Neural cell (in vitro differentiated cells): ENCODE measurements around the gene TMC1.

ENCODE experiments used
- CTCF ChIP-seq: fragments of 450-650 bp; IDR thresholded peaks from 2 replicates; pipeline ENCODE4 v1.5.1; 2014; ENCODE audit warnings: antibody characterized with exemption, mild to moderate bottlenecking, moderate library complexity; ENCODE audit not compliant: poor library complexity, severe bottlenecking
- EZH2 ChIP-seq: fragments of 200-600, 300-800 bp; shearing (Covaris generic), sonication (generic); IDR thresholded peaks from 2 replicates; pipeline ENCODE4 v1.6.1; 2014; ENCODE audit warnings: antibody characterized with exemption, low read length, borderline replicate concordance, mild to moderate bottlenecking; ENCODE audit not compliant: insufficient read depth, poor library complexity, severe bottlenecking
- RAD21 ChIP-seq: fragments of 450-650 bp; conservative IDR thresholded peaks from 2 replicates; pipeline ENCODE4 v1.6.1; 2014; ENCODE audit warnings: antibody characterized with exemption, mild to moderate bottlenecking, moderate library complexity
- REST ChIP-seq: IDR thresholded peaks from 2 replicates; pipeline ENCODE4 v1.6.1; 2012; ENCODE audit warnings: borderline replicate concordance
- SMC3 ChIP-seq: fragments of 450-650 bp; conservative IDR thresholded peaks from 2 replicates; pipeline ENCODE4 v1.6.1; 2014; ENCODE audit warnings: antibody characterized with exemption, mild to moderate bottlenecking, moderate library complexity; ENCODE audit not compliant: poor library complexity
- TAF1 ChIP-seq: IDR thresholded peaks from 2 replicates; pipeline ENCODE4 v1.6.1; 2012; ENCODE audit warnings: low read depth

- no peak for TF ChIP-seq CTCF
- no peak for TF ChIP-seq REST
- no peak for TF ChIP-seq EZH2
- no peak for TF ChIP-seq RAD21
- TF ChIP-seq TAF1, result no peak
- TF ChIP-seq SMC3, result no peak
Observed at GRCh38 chr9:72665421-72665820, 144.0 kb downstream of the TMC1 start.
